Breast epithelium (tissue), 4 donors: Measurements from ENCODE around the gene BABAM2. TPM values are rescaled to one million over a fixed set of nuclear protein-coding genes. Genes with fewer than 3 reads are reported as not detected.
A peak's percentile ranks its signal among the peaks of the same experiment; 100 is the strongest.

Experiments
- DNase-seq, 2 donors: peaks; one replicate each; pipeline ENCODE4 v3.0.0-alpha.2; 2019; ENCODE audit warnings: low spot score in 2 of 2
- H3K27ac ChIP-seq, 2 donors: fragments of 200-600 bp; sonication (generic) in 1 of 2; one replicate each; pipeline ENCODE4 v1.5.1; 2016 to 2019; ENCODE audit warnings: mild to moderate bottlenecking in 1 of 2
- H3K27me3 ChIP-seq, 2 donors: fragments of 200-600 bp; sonication (generic) in 1 of 2; one replicate each; pipeline versions ENCODE4 v1.5.1 to v1.6.0; 2017 to 2019; ENCODE audit warnings: control low read depth in 1 of 2, mild to moderate bottlenecking in 1 of 2
- H3K36me3 ChIP-seq: fragments of 200-600 bp; one replicate; pipeline ENCODE4 v1.5.1; 2019
- H3K4me1 ChIP-seq, 2 donors: fragments of 200-600 bp; sonication (generic); one replicate each; pipeline ENCODE4 v1.5.1; 2016 to 2019; ENCODE audit warnings: control low read depth in 1 of 2
- H3K4me3 ChIP-seq, 3 donors: fragments of 200-600 bp; sonication (generic); 1 replicate in 2 of 3; 2 replicates in 1 of 3; pipeline ENCODE4 v1.5.1; 2016 to 2019; ENCODE audit warnings: mild to moderate bottlenecking in 3 of 3, moderate library complexity in 2 of 3
- H3K9me3 ChIP-seq, 2 donors: fragments of 200-600 bp; sonication (generic) in 1 of 2; one replicate each; pipeline ENCODE4 v1.5.1; 2016 to 2019; ENCODE audit warnings: control low read depth in 1 of 2
- CTCF ChIP-seq, 3 donors: fragments of 450-650 bp; IDR thresholded peaks; one replicate each; pipeline ENCODE4 v1.5.1; 2016 to 2017; ENCODE audit warnings: antibody characterized with exemption in 3 of 3, mild to moderate bottlenecking in 3 of 3, moderate library complexity in 3 of 3
- POLR2A ChIP-seq: fragments of 450-650 bp; IDR thresholded peaks from one replicate; pipeline ENCODE4 v1.6.1; 2016; ENCODE audit warnings: antibody characterized with exemption, mild to moderate bottlenecking, moderate library complexity
- POLR2AphosphoS5 ChIP-seq, 3 donors: sonication (generic); formaldehyde crosslinking; IDR thresholded peaks; one replicate each; pipeline ENCODE4 v1.6.1; 2017; ENCODE audit warnings: antibody characterized with exemption in 3 of 3
- intact Hi-C: fragments of 100-400 bp; cut with DNase I; formaldehyde crosslinking; loops from one replicate; pipeline ENCODE4 v1.15.1; 2023; ENCODE audit warnings: low total_unique reads
- total RNA-seq, 3 donors: library from RNA; depleted of rRNA; stranded (reverse); fragments of >200 nt; gene quantifications; one replicate each; pipeline ENCODE4 v1.1.0, GENCODE V29; 2016

The BABAM2 gene
- total RNA-seq, 3 donors from 2014 or later = 34.7 to 46.2 (median 37.4) TPM

GRCh38 chr2:28319118-28320008, 428.8 kb downstream of the BABAM2 start:
- DNase-seq = no peak
- Histone ChIP-seq H3K27me3 (no peaks in the 10 kb centered on the region), H3K27ac (peak overlapping the region in 1 of 2 donors; percentile 48), H3K4me1 (no peaks in the 10 kb centered on the region), H3K36me3 (no peaks in the 10 kb centered on the region), H3K4me3 (no peak overlapping the region), H3K9me3 (no peaks in the 10 kb centered on the region)
- no peak for TF ChIP-seq POLR2A
- no peak for TF ChIP-seq POLR2AphosphoS5 (IDR thresholded peaks at IDR 0.05)
- no peak for TF ChIP-seq CTCF (IDR thresholded peaks at IDR 0.05)
- intact Hi-C loops = no loop called here

- no peak overlapping the region for H3K4me3 ChIP-seq
- H3K36me3 ChIP-seq = no peaks in the 10 kb centered on the region
- no peak for DNase-seq
- intact Hi-C loops = no loop called here
- H3K9me3 ChIP-seq = no peaks in the 10 kb centered on the region
- no peak for TF ChIP-seq CTCF (IDR thresholded peaks at IDR 0.05)
- TF ChIP-seq POLR2AphosphoS5 (IDR thresholded peaks at IDR 0.05) = no peak
- TF ChIP-seq POLR2A = no peak
- H3K27ac ChIP-seq = peak overlapping the region in 1 of 2 donors; percentile 48
- H3K4me1 ChIP-seq = no peaks in the 10 kb centered on the region
- no peaks in the 10 kb centered on the region for H3K27me3 ChIP-seq
These were observed 429.5 kb downstream of the BABAM2 start for GRCh38 chr2:28320009-28320365.

- no peak for DNase-seq
- TF ChIP-seq CTCF (IDR thresholded peaks at IDR 0.05) (no peak), POLR2A (no peak), POLR2AphosphoS5 (IDR thresholded peaks at IDR 0.05) (no peak)
- intact Hi-C loops = no loop called here
- Histone ChIP-seq H3K9me3 (no peaks in the 10 kb centered on the region), H3K4me3 (no peak overlapping the region), H3K27me3 (no peaks in the 10 kb centered on the region), H3K36me3 (no peaks in the 10 kb centered on the region), H3K27ac (peak overlapping the region in 1 of 2 donors; percentile 48), H3K4me1 (no peaks in the 10 kb centered on the region)
These were observed 429.8 kb downstream of the BABAM2 start for GRCh38 chr2:28320371-28320770.

GRCh38 chr2:28321426-28321825, 430.9 kb downstream of the BABAM2 start:
- no peak overlapping the region for H3K4me3 ChIP-seq
- no peaks in the 10 kb centered on the region for H3K27me3 ChIP-seq
- DNase-seq = no peak
- no peaks in the 10 kb centered on the region for H3K9me3 ChIP-seq
- no peaks in the 10 kb centered on the region for H3K36me3 ChIP-seq
- intact Hi-C loops = no loop called here
- TF ChIP-seq POLR2A = no peak
- no peak for TF ChIP-seq CTCF (IDR thresholded peaks at IDR 0.05)
- TF ChIP-seq POLR2AphosphoS5 (IDR thresholded peaks at IDR 0.05) = no peak
- peak overlapping the region in 1 of 2 donors; percentile 20 for H3K27ac ChIP-seq
- no peaks in the 10 kb centered on the region for H3K4me1 ChIP-seq

- H3K9me3 ChIP-seq = no peaks in the 10 kb centered on the region
- no peak overlapping the region for H3K4me3 ChIP-seq
- no peak for DNase-seq
- intact Hi-C loops = no loop called here
- H3K36me3 ChIP-seq = no peaks in the 10 kb centered on the region
- no peak for TF ChIP-seq POLR2AphosphoS5 (IDR thresholded peaks at IDR 0.05)
- H3K27me3 ChIP-seq = no peaks in the 10 kb centered on the region
- no peak overlapping the region for H3K27ac ChIP-seq
- H3K4me1 ChIP-seq = no peaks in the 10 kb centered on the region
These were observed 431.5 kb downstream of the BABAM2 start for GRCh38 chr2:28322051-28322450.
